ENCODE data around the gene CLGN.

CLGN gene

GRCh38 chr4:140406292-140406691 is 21.2 kb downstream of the CLGN start (continued):
- TF ChIP-seq TSHZ2 (CRISPR knock-in tag; IDR thresholded peaks at IDR 0.05): no peak
- no peak for TF ChIP-seq RARB (CRISPR knock-in tag; IDR thresholded peaks at IDR 0.05)
- TF ChIP-seq PATZ1 (CRISPR knock-in tag; IDR thresholded peaks at IDR 0.05; ENCODE audit: borderline replicate concordance): no peak

GRCh38 chr4:140400111-140400510 is 27.3 kb downstream of the CLGN start:
- TF ChIP-seq ZFP30 (CRISPR knock-in tag; IDR thresholded peaks at IDR 0.05) (no peak), BACH2 (CRISPR knock-in tag; IDR thresholded peaks at IDR 0.05; ENCODE audit: borderline replicate concordance) (no peak), TSHZ2 (CRISPR knock-in tag; IDR thresholded peaks at IDR 0.05) (no peak), ARNTL (CRISPR knock-in tag; IDR thresholded peaks at IDR 0.05; ENCODE audit: borderline replicate concordance, low read depth) (no peak), OSR1 (CRISPR knock-in tag; IDR thresholded peaks at IDR 0.05) (no peak), ZNF565 (CRISPR knock-in tag; conservative IDR thresholded peaks at IDR 0.05; ENCODE audit: low read depth) (no peak), ZC3H10 (CRISPR knock-in tag; IDR thresholded peaks at IDR 0.05) (no peak), ZFP3 (CRISPR knock-in tag; IDR thresholded peaks at IDR 0.05) (no peak), PPARA (CRISPR knock-in tag; IDR thresholded peaks at IDR 0.05; ENCODE audit: borderline replicate concordance) (no peak), ESRRG (CRISPR knock-in tag; IDR thresholded peaks at IDR 0.05) (no peak)

GRCh38 chr4:140395668-140396067 is 31.8 kb downstream of the CLGN start:
- no peak for ATAC-seq
- TF ChIP-seq SNAI2 (CRISPR knock-in tag; IDR thresholded peaks at IDR 0.05): no peak
- TF ChIP-seq CREB5 (CRISPR knock-in tag; IDR thresholded peaks at IDR 0.05; ENCODE audit: low read depth): no peak
- TF ChIP-seq ARNTL (CRISPR knock-in tag; IDR thresholded peaks at IDR 0.05; ENCODE audit: borderline replicate concordance, low read depth): no peak
- TF ChIP-seq BACH2 (CRISPR knock-in tag; IDR thresholded peaks at IDR 0.05; ENCODE audit: borderline replicate concordance): no peak
- no peak for TF ChIP-seq PATZ1 (CRISPR knock-in tag; IDR thresholded peaks at IDR 0.05; ENCODE audit: borderline replicate concordance)
- no peak for TF ChIP-seq ZFP30 (CRISPR knock-in tag; IDR thresholded peaks at IDR 0.05)
- no peak for TF ChIP-seq ZFP3 (CRISPR knock-in tag; IDR thresholded peaks at IDR 0.05)
- no peak for TF ChIP-seq ZC3H10 (CRISPR knock-in tag; IDR thresholded peaks at IDR 0.05)
- no peak for TF ChIP-seq RARB (CRISPR knock-in tag; IDR thresholded peaks at IDR 0.05)

More at GRCh38 chr4:140400111-140400510, 27.3 kb downstream of the CLGN start:
- ATAC-seq: no peak

- ATAC-seq: no peak
- no peak for TF ChIP-seq ZNF8 (CRISPR knock-in tag; IDR thresholded peaks at IDR 0.05)
Measured at GRCh38 chr4:140388015-140388414, 39.4 kb downstream of the CLGN start.
